Pancreas (tissue), 10 donors: ENCODE data around the gene PTK7. TPM values are rescaled to one million over a fixed set of nuclear protein-coding genes. Genes with fewer than 3 reads are reported as not detected.

Source experiments
- ATAC-seq, 4 donors: fragments of 200-7000 bp; cut with Tn5 transposase; one replicate each; pipeline versions ENCODE4 v1.8.0 to v1.9.1; 2020; ENCODE audit warnings: mild to moderate bottlenecking in 4 of 4, moderate library complexity in 4 of 4
- DNase-seq, 6 donors: peaks; one replicate each; pipeline ENCODE4 v3.0.0-alpha.2; 2020
- FAIRE-seq: peaks from 2 replicates; lab custom pipeline; 2012; peaks lifted over from hg19 to GRCh38; lab: Jason Lieb, UNC
- H3K27ac ChIP-seq, 4 donors: fragments of 200-600 bp; sonication (generic); 1 replicate in 3 of 4; 2 replicates in 1 of 4; pipeline versions ENCODE4 v1.5.0 to v1.8.0; 2020
- H3K27me3 ChIP-seq, 4 donors: fragments of 200-600 bp; one replicate each; pipeline ENCODE4 v1.8.0; 2021
- H3K36me3 ChIP-seq, 3 donors: fragments of 200-600 bp; sonication (generic) in 1 of 3; one replicate each; pipeline versions ENCODE4 v1.5.0 to v1.8.0; 2020 to 2021
- H3K4me1 ChIP-seq, 3 donors: fragments of 200-600 bp; one replicate each; pipeline ENCODE4 v1.8.0; 2021
- H3K4me3 ChIP-seq, 4 donors: fragments of 200-600 bp; sonication (generic) in 2 of 4; one replicate each; pipeline versions ENCODE4 v1.5.0 to v1.8.0; 2020 to 2021
- H3K9me3 ChIP-seq, 4 donors: fragments of 200-600 bp; one replicate each; pipeline ENCODE4 v1.8.0; 2021
- CTCF ChIP-seq, 4 donors: fragments of 200-600 bp; sonication (generic) in 3 of 4; IDR thresholded peaks; one replicate each; pipeline versions ENCODE4 v1.5.0 to v1.8.0; 2021; ENCODE audit warnings: antibody characterized with exemption in 4 of 4
- WGBS, 2 donors: extraction: QIAGEN DNeasy Blood & Tissue Kit; methylation state at CpG; one replicate each; pipeline ENCODE4 v1.1.7; 2013; 5-methylcytosine and 5-hydroxymethylcytosine counted together
- intact Hi-C, 3 donors: fragments of 100-400 bp; cut with DNase I; formaldehyde crosslinking; loops; one replicate each; pipeline versions ENCODE4 v1.11.1 to v1.14.2; 2022
- polyA plus RNA-seq, 2 donors: library from polyadenylated mRNA; stranded (reverse); fragments of 200-250 nt; gene quantifications; one replicate each; pipeline ENCODE4 v1.2.3, GENCODE V29; 2013
- total RNA-seq, 6 donors: library from RNA; stranded (reverse); fragmentation: NEBNext Ultra II Directional in 4 of 6; extraction: Animal tissue kit (Norgen Biotek cat#: 25700) in 4 of 6; gene quantifications; one replicate each; pipeline versions ENCODE4 v1.2.1 to v1.2.4, GENCODE V29; 2021 to 2023
- donor health status: healthy with polysubstance abuse.
- donor health status: DM: no; HTN: no; CAD: no; lungs with moderate emphysema.
- donor health status: DM: no; HTN: no; CAD: no.
- donor health status: control.
- donor health status: control.
- donor health status: Bipolar disorder and iron deficiency.
- donor health status: DM: yes; HTN: yes; CAD: no.
- donor health status: DM: no; HTN: no; CAD: no.
- donor health status: DM: no; HTN: no; CAD: no.
- donor health status: DM: yes; HTN: yes; CAD: no.

Gene PTK7
- total and polyA plus RNA-seq, 8 donors: 9.8 to 44.2 (median 18.4) TPM

- FAIRE-seq (no peak), DNase-seq (no peak), ATAC-seq (no peak)
- Histone ChIP-seq H3K36me3 (no peaks in the 10 kb centered on the region), H3K27me3 (no peaks in the 10 kb centered on the region), H3K4me1 (no peaks in the 10 kb centered on the region), H3K27ac (no peak overlapping the region), H3K4me3 (no peak overlapping the region), H3K9me3 (no peaks in the 10 kb centered on the region)
- no peak for TF ChIP-seq CTCF (IDR thresholded peaks at IDR 0.05)
- intact Hi-C loops: no loop called here
- 85 to 89% methylated on average over 9 of the region's 9 CpGs for WGBS, 2 donors
Observed at GRCh38 chr6:43120101-43120763, 44.1 kb downstream of the PTK7 start.

GRCh38 chr6:43120944-43121913 lies 45.1 kb downstream of the PTK7 start:
- ATAC-seq: peak in 3 of 4 donors; percentile 19 to 62 (median 54)
- 77 to 89% methylated on average over 9 of the region's 9 CpGs for WGBS, 2 donors
- FAIRE-seq: no peak
- Histone ChIP-seq H3K27ac (no peak overlapping the region), H3K36me3 (no peaks in the 10 kb centered on the region), H3K27me3 (no peaks in the 10 kb centered on the region), H3K4me3 (no peak overlapping the region), H3K9me3 (no peaks in the 10 kb centered on the region), H3K4me1 (no peaks in the 10 kb centered on the region)
- intact Hi-C loops: no loop called here
- no peak for DNase-seq
- no peak for TF ChIP-seq CTCF (IDR thresholded peaks at IDR 0.05)

DNA sequence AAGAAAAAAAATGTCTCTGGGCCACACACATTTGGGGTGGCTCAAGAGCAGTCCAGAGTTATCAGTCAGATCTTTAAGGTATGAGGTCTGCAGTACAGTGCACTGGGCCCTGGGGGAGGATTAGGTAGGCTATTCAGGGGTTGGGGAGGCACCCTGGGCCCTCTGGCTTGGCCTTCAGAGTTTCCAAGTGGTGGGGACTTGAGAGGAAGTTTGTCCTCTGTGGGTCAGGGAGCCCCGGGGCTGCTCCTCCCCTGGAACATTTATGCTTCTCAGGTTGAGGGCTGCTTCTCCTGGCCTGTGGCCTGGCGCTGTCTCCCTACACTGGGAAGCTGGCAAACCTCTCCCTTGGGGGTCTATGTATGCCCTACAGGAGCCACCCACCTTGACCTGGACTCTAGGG lies 46.0 kb downstream of the PTK7 start:
- FAIRE-seq: no peak
- no peaks in the 10 kb centered on the region for H3K27me3 ChIP-seq
- H3K36me3 ChIP-seq: no peaks in the 10 kb centered on the region
- ATAC-seq: no peak
- no peak overlapping the region for H3K4me3 ChIP-seq
- WGBS, 2 donors: 56 to 70% methylated on average over 2 of the region's 2 CpGs
- TF ChIP-seq CTCF (IDR thresholded peaks at IDR 0.05): no peak
- no peaks in the 10 kb centered on the region for H3K4me1 ChIP-seq
- H3K27ac ChIP-seq: no peak overlapping the region
- no peak for DNase-seq
- intact Hi-C loops: no loop called here
- H3K9me3 ChIP-seq: no peaks in the 10 kb centered on the region

GRCh38 chr6:43123461-43124314 lies 47.6 kb downstream of the PTK7 start:
- H3K4me3 ChIP-seq: no peak overlapping the region
- intact Hi-C loops: no loop called here
- no peaks in the 10 kb centered on the region for H3K4me1 ChIP-seq
- 78 to 84% methylated on average over 23 to 25 of the region's 25 CpGs for WGBS, 2 donors
- ATAC-seq: peak in 1 of 4 donors; percentile 9
- no peak for DNase-seq
- H3K27ac ChIP-seq: no peak overlapping the region
- H3K27me3 ChIP-seq: no peaks in the 10 kb centered on the region
- FAIRE-seq: no peak
- H3K9me3 ChIP-seq: no peaks in the 10 kb centered on the region
- no peaks in the 10 kb centered on the region for H3K36me3 ChIP-seq
- no peak for TF ChIP-seq CTCF (IDR thresholded peaks at IDR 0.05)
